HG03558 (cell line): ENCODE data around the gene DNAH1.
A peak's percentile ranks its signal among the peaks of the same experiment; 100 is the strongest.

Experiments used
- ATAC-seq: cut with Tn5 transposase; IDR thresholded peaks from one replicate; pipeline ENCODE4 v1.9.1; 2021; ENCODE audit warnings: moderate number of reproducible peaks; ENCODE audit not compliant: unreplicated experiment; ENCODE audit errors: extremely low read depth

DNAH1 gene

DNA sequence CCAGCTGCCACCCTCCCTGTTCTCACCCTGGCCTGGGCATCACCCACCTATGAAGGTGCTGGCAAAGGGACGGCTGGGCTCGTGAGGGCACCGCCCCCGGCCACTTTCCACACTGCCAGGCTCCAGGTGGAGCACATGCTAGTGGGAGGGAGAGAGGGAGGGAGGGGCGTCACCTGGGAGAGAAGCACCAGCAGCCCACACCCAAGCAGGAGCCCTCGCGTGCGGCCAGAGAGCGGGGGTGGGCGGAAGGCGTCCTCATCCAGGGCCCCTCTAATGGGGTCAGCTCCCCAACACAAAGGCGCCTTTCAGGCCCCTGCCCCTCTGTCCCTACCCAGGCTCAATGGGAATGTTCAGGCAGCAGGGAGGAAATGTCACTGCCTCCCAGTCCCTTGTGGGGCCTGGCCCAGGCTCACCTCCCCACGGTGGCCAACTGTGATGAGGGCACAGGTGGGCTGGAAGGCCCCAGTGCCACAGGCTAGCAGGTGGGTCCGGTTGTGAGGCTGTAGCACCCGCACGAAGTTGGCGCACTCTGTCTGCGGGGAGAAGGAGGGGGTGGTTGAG lies 125.7 kb downstream of the DNAH1 start:
- ATAC-seq = no peak

DNA sequence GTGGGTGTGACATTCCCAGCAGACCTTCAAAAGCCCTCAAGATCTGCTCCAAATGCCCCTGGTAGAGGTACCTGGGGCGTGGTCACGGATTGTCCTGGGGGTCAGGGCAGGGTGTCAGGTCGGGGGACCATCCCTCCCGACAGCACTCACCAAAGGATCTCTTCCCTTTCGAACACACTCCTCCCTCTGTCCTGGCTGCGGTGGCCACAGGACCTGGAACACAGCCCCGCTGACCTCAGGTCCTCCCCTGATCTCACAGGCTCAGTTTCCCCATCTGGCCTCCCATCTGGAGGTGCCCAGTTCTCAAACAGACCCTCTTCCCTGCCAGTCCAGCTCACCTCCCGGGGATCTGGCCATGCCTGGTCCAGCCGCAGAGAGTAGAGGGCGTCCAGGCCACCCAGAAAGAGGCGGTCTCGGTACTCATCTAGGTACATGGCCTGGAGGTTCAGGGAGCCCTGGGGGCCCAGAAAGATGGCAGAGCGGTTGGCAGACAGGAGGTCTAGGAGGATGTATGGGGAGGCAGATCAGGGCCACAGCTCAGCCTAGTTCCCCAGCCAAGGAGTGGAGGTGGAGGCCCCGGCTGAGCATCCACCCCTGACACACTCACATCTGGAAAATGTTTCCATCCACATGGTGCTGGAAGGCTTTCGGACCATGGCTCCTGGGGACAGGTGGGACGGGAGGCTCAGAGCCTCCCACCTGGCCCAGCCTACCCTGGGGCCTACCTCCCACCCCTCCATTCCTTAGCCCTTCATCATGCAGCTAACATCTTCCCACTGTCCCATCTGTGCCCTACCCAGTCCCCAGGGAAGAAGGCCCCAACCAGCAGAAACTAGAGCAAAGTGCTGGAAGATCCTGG lies 126.5 kb downstream of the DNAH1 start:
- ATAC-seq = no peak

DNA sequence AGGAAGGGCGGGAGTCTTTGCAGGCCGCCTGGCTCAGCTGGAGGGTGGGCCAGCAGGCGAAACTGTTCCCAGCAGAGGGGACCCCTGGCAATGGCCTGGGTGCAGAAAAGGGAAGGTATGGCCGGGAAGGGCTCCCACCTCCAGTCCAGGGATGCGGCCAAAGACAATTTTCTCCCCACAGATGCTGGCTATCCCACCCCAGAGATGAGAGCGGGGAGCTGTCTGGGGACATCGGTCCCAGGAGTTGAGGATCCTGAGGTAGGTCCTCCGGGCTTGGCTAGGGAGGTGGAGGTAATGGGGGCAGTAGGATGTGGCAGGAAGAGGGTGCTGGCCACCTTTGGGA lies 127.1 kb downstream of the DNAH1 start:
- ATAC-seq = no peak

DNA sequence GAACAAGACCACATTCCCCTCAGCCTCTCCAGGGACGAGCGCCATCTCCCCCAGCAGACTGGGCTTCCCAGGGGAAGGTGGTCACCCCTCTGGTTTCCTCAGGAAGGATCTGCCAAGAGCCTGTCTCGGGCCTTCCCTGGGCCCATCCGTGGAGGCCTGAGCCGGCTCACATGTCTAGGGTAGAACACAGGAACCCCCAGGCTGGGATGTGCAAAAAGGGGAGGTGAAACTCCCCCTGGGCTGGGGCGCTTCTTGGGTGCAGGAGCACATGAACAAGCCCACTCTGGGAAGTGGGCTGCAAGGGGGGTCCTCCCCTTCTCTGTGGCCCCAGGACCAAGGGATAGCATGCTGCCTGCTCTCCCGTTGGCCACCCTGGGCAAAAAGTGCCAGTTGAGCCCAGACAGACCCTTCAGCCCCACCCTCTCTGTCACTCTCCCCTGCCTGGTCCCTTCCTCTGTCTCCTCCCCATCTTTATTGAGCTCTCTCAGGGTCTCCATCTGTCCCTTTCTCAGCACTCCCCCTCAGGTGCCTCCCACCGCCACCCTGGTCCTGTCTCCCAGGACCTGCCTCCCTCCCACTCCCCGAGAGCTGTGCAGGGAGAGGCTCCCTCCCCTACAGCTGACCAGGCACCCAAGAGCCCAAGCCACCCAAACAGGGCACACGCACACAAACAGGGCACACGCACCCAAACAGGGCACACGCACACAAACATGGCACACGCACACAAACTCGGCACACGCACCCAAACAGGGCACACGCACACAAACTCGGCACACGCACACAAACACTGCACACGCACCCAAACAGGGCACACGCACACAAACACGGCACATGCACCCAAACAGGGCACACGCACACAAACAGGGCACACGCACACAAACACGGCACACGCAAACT lies 127.9 kb downstream of the DNAH1 start:
- no peak for ATAC-seq

DNA sequence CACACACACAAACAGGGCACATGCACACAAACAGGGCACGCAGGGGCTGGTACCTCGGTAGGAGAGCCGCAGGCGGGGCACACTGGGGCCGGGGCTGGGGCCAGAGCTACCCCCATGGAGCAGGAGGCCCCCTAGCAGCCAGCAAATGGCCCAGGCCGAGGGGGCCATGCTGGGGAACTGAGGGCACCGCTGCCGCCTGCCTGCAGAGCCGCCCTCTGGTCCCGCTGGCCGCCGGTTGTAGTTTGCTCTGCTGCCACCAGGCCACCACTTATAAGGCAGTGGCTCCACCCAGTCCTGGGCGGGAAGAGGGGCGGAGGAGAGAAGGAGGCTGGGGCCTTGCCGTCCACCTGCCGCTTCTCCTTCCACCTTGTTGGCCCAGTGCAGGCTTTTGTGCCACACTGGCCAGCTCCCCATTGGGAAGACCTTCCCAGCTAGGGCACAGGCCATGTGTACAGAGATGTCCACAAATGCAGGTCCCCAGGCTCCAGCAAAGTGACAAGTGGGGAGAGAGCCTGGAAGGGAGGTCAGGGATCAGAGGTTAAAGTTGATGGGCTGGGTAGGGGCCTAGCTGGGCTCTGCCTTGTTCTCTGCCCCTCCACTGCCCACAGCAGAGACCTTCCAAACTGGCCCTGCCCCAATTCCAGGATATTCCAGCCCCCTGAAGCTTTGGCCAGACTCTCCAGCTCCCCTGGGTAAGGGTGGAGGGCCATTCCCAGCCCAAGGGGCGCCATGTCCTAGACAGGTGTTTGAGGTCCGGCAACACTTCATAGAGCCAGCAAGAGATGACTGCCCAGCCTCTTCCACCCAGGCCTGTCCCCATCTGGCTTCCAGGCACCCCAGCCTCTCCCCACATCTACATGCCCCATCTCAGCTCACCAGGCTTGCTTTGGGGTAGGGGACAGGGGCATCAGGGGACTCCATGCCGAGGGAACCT lies 129.0 kb downstream of the DNAH1 start, which contains the start of gene SEMA3G:
Gene SEMA3G (minus strand): TSS at position 244 of the 934 bp plus-strand sequence. CDS start 76 bp downstream, at position 168.
- peak; percentile 82 for ATAC-seq

DNA sequence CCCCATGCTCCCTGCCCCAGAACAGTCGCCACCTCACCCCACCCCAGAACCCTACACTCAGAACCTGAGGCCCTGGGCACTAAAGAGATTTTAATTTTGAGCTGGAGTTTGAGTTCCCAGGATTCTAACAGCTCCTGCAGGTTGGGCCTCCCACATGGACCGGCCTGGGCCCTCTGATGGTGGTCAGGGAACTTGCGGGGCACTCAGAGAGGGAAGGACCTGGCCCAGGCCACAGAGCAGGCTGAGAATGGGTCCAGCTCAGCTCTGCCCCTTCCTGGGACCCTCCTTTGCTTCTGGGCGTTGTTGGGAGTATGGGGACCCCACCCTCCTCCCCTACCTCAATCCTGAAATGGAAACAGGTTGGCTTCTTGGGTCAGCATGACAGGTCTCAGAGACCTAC lies 129.9 kb downstream of the DNAH1 start:
- ATAC-seq = no peak

DNA sequence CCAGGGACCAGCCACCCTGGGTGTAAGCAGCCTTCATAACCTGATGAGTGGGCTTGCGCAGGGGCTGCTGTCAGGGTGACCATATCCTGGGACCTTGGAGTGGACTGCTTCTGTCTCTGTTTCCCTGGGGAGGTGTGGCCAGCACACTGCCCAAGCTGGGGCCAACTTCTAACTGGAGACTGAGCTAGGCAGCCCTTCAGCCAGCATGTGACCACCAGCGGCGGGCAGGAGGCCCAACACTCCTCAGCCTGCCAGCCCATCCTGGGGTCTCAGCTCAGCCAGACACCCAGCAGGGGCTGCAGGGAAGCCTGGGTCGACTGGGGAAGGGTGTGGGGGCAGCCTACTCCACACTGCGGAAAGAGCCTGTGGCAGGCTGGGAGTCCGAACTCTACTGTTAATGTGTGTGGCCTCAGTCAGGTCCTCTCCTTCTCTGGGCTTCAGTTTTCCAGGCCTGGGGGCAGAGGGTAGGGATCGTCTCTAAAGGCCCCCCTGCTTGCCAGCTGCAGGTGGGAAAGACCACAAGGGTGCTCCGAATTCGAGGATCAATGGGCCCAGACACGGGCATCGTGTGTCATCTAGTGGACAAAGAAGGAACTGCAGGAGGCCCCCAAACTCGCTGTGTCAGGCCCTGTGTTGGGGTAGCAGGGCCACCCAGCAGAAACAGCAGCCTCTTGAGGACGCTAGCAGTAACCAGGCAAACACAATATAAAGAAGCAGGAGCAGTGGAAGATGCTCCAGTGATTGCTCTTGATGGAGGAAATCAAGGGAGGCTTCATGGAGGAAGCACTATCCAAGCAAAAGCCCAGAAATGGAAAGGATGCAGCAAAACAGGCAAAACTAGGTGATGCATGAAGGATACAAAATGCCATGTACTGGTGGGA lies 130.8 kb downstream of the DNAH1 start:
- ATAC-seq = no peak

DNA sequence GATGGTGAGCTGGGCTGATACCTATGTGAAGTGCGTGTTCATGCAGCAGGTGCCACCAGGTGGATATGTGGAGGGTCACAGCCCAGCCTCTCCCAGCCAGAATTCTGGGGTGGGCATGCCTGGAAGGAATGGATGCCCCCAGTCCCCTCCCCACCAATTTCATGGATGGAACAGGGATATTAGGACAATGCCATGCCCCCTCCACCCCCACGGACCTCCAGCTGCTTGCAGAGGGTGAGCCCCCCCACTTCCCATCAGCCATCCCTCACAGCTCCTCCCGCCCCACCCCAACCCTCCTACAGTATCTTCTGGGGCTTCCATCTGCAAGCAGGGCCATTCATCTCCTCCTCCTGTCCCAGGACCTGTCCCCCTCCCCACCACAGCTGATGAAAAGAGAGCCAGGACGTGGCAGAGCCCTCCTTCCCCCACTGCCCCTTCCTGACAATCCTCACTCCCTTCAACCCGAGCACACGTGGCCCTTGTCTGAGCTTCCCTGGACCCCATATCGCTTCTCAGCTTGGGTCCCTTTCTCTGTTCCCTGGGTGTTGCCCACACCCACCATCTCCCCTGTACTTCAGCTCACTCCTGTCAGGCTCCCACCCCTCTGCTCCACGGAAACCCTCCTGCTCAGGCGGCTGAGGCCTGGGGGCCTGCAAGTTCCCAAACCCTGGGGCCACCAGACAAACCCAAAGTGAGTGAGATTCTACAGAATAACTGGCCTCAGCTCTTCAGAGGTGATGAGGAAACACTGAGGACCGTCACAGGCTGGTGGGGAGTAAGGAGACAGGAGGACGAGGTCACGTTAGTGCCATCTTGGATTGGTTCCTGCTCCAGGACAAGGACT lies 131.6 kb downstream of the DNAH1 start:
- ATAC-seq = no peak
